Upper lobe of left lung (tissue), 6 donors: Measurements from ENCODE around the gene ANKLE1. TPM values are rescaled to one million over a fixed set of nuclear protein-coding genes. Genes with fewer than 3 reads are reported as not detected.

Experiments
- ATAC-seq, 2 donors: fragments of 200-7000 bp; cut with Tn5 transposase; one replicate each; pipeline ENCODE4 v1.9.1; 2022; ENCODE audit warnings: mild to moderate bottlenecking in 2 of 2, moderate library complexity in 2 of 2; ENCODE audit not compliant: low FRiP score in 2 of 2
- DNase-seq, 2 donors: peaks; one replicate each; pipeline ENCODE4 v3.0.0-alpha.2; 2019 to 2020
- H3K27ac ChIP-seq, 4 donors: fragments of 200-600 bp; sonication (generic); one replicate each; pipeline ENCODE4 v1.5.1; 2016 to 2019
- H3K27me3 ChIP-seq, 4 donors: fragments of 200-600 bp; sonication (generic); one replicate each; pipeline ENCODE4 v1.5.1; 2017 to 2019
- H3K36me3 ChIP-seq, 4 donors: fragments of 200-600 bp; sonication (generic); one replicate each; pipeline ENCODE4 v1.5.1; 2016 to 2019
- H3K4me1 ChIP-seq, 4 donors: fragments of 200-600 bp; sonication (generic); one replicate each; pipeline ENCODE4 v1.5.1; 2018 to 2019
- H3K4me3 ChIP-seq, 4 donors: fragments of 200-600 bp; sonication (generic); one replicate each; pipeline ENCODE4 v1.5.1; 2017 to 2019; ENCODE audit warnings: mild to moderate bottlenecking in 2 of 4, moderate library complexity in 1 of 4
- H3K9me3 ChIP-seq, 4 donors: fragments of 200-600 bp; sonication (generic); one replicate each; pipeline ENCODE4 v1.5.1; 2018 to 2019
- EP300 ChIP-seq, 4 donors: sonication (generic); formaldehyde crosslinking; IDR thresholded peaks; one replicate each; pipeline ENCODE4 v1.5.1; 2017; ENCODE audit warnings: antibody characterized with exemption in 4 of 4, control low read depth in 2 of 4
- POLR2A ChIP-seq, 4 donors: fragments of 450-650 bp; IDR thresholded peaks; one replicate each; pipeline ENCODE4 v1.5.1; 2016 to 2017; ENCODE audit warnings: antibody characterized with exemption in 4 of 4, mild to moderate bottlenecking in 2 of 4
- POLR2AphosphoS5 ChIP-seq, 2 donors: sonication (generic); formaldehyde crosslinking; IDR thresholded peaks; one replicate each; pipeline ENCODE4 v1.5.1; 2017; ENCODE audit warnings: antibody characterized with exemption in 2 of 2
- WGBS, 2 donors: methylation state at CpG; one replicate each; pipeline ENCODE4 v1.1.5; 2017 to 2018; 5-methylcytosine and 5-hydroxymethylcytosine counted together
- total RNA-seq, 6 donors: library from RNA; depleted of rRNA in 4 of 6; stranded (reverse); fragments of >200 nt in 4 of 6; gene quantifications; one replicate each; pipeline versions ENCODE4 v1.1.0 to v1.2.1, GENCODE V29; 2016 to 2021
- TF ChIP-seq, protein P1 (sequence below), 6 experiments: fragments of 450-650 bp in 4 of 6; fragments of 200-600 bp in 2 of 6; sonication (generic) in 2 of 6; IDR thresholded peaks; one replicate each; pipeline ENCODE4 v1.5.1; 2016 to 2019; ENCODE audit warnings: antibody characterized with exemption in 6 of 6
- donor health status: DM: no; HTN: no; CAD: no; lungs with moderate emphysema.
- donor health status: DM: no; HTN: yes; CAD: no; lungs with severe emphysema.

Gene ANKLE1
- total RNA-seq, 6 donors from 2014 or later: 0.57 to 13.6 (median 1.4) TPM

DNA sequence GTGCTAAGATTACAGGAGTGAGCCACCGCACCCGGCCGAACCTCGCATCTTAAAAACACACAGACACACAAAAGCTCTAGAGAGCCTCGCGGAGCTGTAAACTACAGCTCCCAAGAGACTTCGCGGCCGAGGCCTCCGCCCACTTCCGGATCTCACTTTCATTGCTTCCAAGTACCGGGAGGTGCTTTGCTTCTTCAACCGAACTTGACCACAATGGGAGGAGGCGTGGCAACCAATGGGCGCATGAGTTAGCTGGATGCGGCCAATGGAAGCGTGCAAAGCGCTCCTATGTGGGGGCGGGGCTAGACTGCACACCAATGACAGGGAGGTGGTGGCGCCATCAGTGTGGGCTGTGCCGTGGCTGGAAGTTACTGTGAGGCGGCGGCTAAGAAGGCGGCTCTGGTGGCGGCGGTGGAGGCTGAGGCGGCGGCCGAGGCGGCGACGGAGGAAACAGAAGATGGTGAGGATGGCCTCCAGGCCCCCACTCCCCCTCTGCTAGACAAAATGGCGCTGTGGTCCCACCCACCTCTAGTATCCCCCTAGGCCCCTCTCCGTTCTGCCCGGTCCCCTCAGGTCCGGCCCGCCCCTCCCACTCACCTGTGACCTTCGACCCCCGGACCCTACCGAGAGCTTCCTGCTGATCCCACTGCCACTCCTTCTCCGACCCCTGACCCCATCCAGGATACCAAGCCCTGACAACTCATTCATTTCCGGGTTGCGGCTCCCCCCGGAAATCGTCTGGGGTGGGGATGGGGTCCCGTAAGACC lies 27.7 kb downstream of the ANKLE1 start, which contains the start of gene DDA1:
DDA1 (plus strand) TSS at position 366 of the 767 bp plus-strand sequence; CDS start at position 458, 92 bp downstream.
- WGBS, 2 donors: 0 to 1% methylated on average over 43 to 46 of the region's 46 CpGs
- peak; percentile 94 to 96 for ATAC-seq
- peaks cover 2 to 21% (median 12%) of the 10 kb centered on the region in 4 donors for H3K36me3 ChIP-seq
- TF ChIP-seq POLR2A (IDR thresholded peaks at IDR 0.05): peak in 3 of 4 donors; percentile 19 to 78 (median 40)
- peak; percentile 69 to 77 for TF ChIP-seq POLR2AphosphoS5 (IDR thresholded peaks at IDR 0.05)
- TF ChIP-seq EP300 (IDR thresholded peaks at IDR 0.05): no peak
- TF ChIP-seq, protein P1, sequence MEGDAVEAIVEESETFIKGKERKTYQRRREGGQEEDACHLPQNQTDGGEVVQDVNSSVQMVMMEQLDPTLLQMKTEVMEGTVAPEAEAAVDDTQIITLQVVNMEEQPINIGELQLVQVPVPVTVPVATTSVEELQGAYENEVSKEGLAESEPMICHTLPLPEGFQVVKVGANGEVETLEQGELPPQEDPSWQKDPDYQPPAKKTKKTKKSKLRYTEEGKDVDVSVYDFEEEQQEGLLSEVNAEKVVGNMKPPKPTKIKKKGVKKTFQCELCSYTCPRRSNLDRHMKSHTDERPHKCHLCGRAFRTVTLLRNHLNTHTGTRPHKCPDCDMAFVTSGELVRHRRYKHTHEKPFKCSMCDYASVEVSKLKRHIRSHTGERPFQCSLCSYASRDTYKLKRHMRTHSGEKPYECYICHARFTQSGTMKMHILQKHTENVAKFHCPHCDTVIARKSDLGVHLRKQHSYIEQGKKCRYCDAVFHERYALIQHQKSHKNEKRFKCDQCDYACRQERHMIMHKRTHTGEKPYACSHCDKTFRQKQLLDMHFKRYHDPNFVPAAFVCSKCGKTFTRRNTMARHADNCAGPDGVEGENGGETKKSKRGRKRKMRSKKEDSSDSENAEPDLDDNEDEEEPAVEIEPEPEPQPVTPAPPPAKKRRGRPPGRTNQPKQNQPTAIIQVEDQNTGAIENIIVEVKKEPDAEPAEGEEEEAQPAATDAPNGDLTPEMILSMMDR (IDR thresholded peaks at IDR 0.05): peak in 1 of 6 experiments; percentile 13
- H3K4me1 ChIP-seq: peaks cover 34 to 50% (median 43%) of the 10 kb centered on the region in 4 donors
- H3K9me3 ChIP-seq: no peaks in the 10 kb centered on the region
- H3K27ac ChIP-seq: peak within 1 kb of the TSS; percentile 75 to 91 (median 86)
- peak within 1 kb of the TSS; percentile 79 to 98 (median 86) for H3K4me3 ChIP-seq
- H3K27me3 ChIP-seq: no peaks in the 10 kb centered on the region
- DNase-seq: peak; percentile 92 to 100

DNA sequence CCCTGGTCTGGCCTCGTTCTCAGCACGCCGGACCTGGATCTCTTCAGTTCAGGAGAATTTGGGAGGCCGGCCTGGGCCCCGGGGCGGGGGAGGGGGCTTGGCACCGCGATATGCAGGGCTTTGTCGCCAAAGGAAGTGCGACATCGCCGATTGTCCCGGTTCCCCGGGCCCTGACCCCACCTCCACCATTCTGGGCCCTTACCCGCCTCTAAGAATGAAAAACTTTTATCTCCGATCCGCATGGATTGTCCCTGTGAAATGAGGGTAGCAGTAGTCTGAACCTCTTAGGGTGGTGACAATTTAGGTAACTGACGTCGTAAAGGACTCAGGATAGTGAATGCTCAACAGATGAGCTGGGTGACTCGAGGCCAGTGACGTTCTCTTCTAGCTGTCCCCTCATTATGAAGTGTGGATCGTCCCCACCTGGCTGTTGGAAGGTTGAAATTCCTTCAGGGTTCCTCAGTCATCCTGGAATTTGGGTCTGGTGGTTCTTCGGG lies 28.3 kb downstream of the ANKLE1 start:
- peaks cover 4 to 26% (median 17%) of the 10 kb centered on the region in 4 donors for H3K36me3 ChIP-seq
- TF ChIP-seq, protein P1 (IDR thresholded peaks at IDR 0.05): no peak
- TF ChIP-seq POLR2A (IDR thresholded peaks at IDR 0.05): peak in 1 of 4 donors; percentile 7
- ATAC-seq (no peak), DNase-seq (peak in 1 of 2 donors; percentile 85)
- peak overlapping the region; percentile 75 to 91 (median 86) for H3K27ac ChIP-seq
- H3K27me3 ChIP-seq: no peaks in the 10 kb centered on the region
- H3K4me1 ChIP-seq: peaks cover 28 to 44% (median 36%) of the 10 kb centered on the region in 4 donors
- H3K4me3 ChIP-seq: peak overlapping the region; percentile 79 to 98 (median 86)
- no peaks in the 10 kb centered on the region for H3K9me3 ChIP-seq
- 4 to 7% methylated on average over 12 to 21 of the region's 23 CpGs for WGBS, 2 donors

DNA sequence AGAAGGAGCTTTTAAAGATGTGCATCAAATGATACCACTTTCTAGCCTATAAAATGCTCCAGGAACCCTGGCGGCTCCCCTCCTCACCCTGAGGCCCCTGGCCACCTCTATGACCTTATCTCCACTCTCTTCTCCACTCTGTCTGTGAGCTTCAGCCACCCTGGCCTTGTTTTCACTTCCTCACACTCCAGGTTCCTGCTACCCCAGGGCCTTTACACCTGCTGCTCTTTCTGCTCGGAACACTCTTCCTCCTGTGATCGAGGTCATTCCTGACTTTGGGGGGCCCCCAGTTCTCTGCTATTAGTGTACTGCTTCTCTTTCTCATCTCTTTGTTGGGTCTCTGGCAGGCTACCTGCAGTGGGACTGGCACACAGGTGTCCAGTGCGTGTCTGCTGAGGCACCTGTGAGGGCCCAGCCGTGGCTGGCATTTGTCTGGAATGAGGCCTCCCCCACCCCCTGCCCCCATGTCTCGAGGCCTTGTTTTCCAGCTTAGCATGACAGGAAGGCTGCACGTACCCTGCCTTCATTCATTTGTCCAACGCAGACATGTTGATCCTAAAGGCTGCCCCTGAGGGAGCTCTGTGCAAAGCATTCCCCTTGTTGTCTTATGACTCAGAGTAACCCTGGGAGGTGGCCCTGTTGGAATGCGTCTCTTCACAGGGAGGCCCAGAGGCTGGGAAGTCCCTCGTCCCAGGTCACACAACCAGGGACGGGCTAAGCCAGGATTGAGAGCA lies 29.9 kb downstream of the ANKLE1 start:
- no peak overlapping the region for H3K4me3 ChIP-seq
- H3K27me3 ChIP-seq: no peaks in the 10 kb centered on the region
- no peak for TF ChIP-seq POLR2A (IDR thresholded peaks at IDR 0.05)
- peak overlapping the region in 2 of 4 donors; percentile 32 to 46 for H3K27ac ChIP-seq
- 71 to 78% methylated on average over 8 to 11 of the region's 11 CpGs for WGBS, 2 donors
- peaks cover 8 to 40% (median 27%) of the 10 kb centered on the region in 4 donors for H3K36me3 ChIP-seq
- DNase-seq: no peak
- H3K9me3 ChIP-seq: no peaks in the 10 kb centered on the region
- ATAC-seq: no peak
- peaks cover 19 to 34% (median 26%) of the 10 kb centered on the region in 4 donors for H3K4me1 ChIP-seq

DNA sequence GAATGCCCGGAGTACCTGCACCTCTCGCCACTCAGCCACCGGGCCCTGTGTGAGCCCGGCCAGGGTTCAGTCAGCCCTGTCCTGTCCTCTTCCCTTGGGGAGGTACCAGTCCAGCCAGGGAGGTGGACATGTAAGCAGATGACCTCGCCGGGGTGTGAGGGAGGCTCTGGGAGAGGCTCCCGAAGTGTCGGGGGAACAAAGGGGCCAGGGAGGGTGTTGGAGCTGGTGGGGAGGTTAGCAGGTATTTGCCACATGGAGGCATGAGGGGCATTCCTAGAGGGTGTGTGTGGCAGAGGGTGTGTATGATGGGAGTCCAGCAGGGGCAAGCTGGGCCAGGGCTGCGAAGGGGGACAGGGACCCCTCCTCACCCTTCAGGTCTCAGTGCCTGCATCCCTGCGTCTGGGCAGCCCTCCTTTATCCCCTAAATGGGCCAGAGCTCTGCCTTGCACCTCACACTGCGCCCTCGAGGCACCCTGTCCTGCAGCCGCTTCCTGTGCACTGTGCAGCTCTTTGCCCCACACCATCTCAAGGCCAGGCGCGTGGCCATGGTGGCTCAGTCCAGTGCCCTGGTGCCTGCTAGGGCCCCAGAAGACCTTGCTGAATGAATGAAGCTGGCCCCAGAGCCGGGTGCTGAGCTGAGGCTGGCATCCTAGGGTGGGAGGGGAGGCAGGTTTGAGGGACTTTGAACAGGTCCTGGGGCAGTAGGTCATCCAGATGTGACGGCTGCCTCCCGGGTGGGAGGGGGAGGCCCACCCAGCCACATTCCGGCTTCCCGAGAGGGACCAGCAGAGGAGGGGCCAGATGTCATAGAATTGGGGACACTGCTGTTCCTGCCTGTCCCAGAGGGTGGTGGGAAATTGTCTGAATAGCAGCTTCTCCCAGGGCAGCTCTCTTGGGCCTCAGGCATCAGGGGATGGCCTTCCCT lies 30.8 kb downstream of the ANKLE1 start:
- DNase-seq: no peak
- no peak for ATAC-seq
- 82 to 86% methylated on average over 12 to 20 of the region's 20 CpGs for WGBS, 2 donors
- Histone ChIP-seq H3K4me3 (no peak overlapping the region), H3K27me3 (no peaks in the 10 kb centered on the region), H3K27ac (peak overlapping the region in 3 of 4 donors; percentile 20 to 48 (median 46)), H3K9me3 (no peaks in the 10 kb centered on the region), H3K4me1 (peaks cover 17 to 27% (median 21%) of the 10 kb centered on the region in 4 donors), H3K36me3 (peaks cover 10 to 44% (median 29%) of the 10 kb centered on the region in 4 donors)
- TF ChIP-seq EP300 (IDR thresholded peaks at IDR 0.05) (no peak), POLR2A (IDR thresholded peaks at IDR 0.05) (no peak), POLR2AphosphoS5 (IDR thresholded peaks at IDR 0.05) (no peak)
- TF ChIP-seq, protein P1 (IDR thresholded peaks at IDR 0.05): no peak
